ENCODE measurements around the gene EPHA3.

Gene EPHA3

DNA sequence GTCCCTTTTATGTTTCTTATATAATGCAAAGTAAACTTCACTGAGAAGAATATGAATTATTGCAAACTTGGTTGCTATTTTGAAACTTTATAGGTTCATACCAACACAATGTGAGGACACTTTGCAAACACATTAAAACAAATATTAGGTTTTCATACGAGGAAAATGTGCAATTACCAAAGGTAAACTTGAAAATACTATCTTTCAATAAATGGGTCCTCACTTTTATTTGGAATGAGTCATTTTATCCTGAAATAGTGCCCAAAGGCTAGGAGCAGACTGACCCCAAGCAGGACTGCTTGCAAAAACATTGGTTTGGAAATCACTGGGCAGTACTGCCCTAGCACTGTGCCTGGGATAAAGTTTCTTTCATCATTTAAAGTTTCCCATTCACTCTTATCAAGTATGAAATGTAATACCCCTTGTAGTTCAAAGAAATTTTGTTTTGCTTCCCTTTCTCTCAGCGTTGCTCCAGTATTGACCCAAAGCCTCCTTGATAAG is 396.5 kb downstream of the EPHA3 start:
- no peak for ATAC-seq
- TF ChIP-seq OSR1 (CRISPR knock-in tag; IDR thresholded peaks at IDR 0.05), result no peak
- TF ChIP-seq ZNF565 (CRISPR knock-in tag; conservative IDR thresholded peaks at IDR 0.05; ENCODE audit: low read depth), result no peak

DNA sequence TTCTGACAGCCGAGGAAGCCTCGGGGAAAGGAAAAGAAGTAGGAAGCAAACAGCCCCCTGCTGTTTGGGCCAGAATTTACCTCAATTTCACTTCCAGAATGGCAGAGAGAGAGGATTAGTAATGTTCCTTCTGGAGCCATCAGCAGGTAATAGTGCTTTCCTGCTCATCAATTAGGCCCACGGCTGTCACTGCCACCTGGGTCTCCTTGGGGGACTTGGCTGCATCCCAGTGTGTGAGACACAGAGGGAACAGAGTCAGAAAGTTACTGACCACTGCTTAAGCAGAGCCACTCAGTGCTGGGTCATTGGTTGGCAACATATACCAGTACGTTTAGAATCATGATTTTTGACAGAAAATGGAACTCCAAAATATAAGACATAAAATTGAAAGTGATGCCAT is 397.0 kb downstream of the EPHA3 start:
- no peak for ATAC-seq
- TF ChIP-seq BACH2 (CRISPR knock-in tag; IDR thresholded peaks at IDR 0.05; ENCODE audit: borderline replicate concordance) (no peak), ZC3H10 (CRISPR knock-in tag; IDR thresholded peaks at IDR 0.05) (no peak), TOX (CRISPR knock-in tag; IDR thresholded peaks at IDR 0.05; ENCODE audit: borderline replicate concordance) (no peak), ISL1 (CRISPR knock-in tag; IDR thresholded peaks at IDR 0.05) (no peak), RARB (CRISPR knock-in tag; IDR thresholded peaks at IDR 0.05) (no peak), SNAI2 (CRISPR knock-in tag; IDR thresholded peaks at IDR 0.05) (no peak)
- TF ChIP-seq, protein P1, sequence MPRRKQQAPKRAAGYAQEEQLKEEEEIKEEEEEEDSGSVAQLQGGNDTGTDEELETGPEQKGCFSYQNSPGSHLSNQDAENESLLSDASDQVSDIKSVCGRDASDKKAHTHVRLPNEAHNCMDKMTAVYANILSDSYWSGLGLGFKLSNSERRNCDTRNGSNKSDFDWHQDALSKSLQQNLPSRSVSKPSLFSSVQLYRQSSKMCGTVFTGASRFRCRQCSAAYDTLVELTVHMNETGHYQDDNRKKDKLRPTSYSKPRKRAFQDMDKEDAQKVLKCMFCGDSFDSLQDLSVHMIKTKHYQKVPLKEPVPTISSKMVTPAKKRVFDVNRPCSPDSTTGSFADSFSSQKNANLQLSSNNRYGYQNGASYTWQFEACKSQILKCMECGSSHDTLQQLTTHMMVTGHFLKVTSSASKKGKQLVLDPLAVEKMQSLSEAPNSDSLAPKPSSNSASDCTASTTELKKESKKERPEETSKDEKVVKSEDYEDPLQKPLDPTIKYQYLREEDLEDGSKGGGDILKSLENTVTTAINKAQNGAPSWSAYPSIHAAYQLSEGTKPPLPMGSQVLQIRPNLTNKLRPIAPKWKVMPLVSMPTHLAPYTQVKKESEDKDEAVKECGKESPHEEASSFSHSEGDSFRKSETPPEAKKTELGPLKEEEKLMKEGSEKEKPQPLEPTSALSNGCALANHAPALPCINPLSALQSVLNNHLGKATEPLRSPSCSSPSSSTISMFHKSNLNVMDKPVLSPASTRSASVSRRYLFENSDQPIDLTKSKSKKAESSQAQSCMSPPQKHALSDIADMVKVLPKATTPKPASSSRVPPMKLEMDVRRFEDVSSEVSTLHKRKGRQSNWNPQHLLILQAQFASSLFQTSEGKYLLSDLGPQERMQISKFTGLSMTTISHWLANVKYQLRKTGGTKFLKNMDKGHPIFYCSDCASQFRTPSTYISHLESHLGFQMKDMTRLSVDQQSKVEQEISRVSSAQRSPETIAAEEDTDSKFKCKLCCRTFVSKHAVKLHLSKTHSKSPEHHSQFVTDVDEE (CRISPR knock-in tag; IDR thresholded peaks at IDR 0.05), result no peak

DNA sequence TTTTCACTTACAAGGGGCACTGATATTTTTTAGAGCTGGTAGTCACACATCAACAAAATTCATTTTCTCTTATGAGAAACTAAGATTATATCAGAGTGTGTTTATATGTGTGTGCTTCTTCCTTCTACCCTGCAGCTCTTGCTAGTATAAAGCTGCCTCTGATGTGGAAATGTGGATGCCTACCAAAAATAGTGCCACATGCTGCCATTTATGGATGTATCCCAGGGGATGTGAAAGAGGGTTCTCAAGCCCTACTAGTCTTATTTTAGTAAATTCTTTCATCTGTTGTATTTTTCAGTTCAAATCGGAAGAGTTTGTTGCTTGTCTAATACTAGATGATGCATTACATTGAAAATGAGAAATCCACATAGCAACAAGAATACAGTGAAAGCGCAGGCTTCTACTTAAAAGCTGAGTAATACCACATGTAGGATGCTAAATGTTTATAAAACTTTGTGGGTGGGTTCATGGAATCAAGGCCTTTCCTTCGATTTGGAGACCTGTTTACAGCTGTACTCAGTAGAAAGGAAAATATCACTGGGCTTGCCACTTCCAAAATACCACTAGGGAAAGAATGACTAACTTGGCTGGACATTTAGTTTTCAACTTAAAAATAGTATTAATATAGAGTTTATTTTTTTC is 399.2 kb downstream of the EPHA3 start:
- TF ChIP-seq GLIS3 (CRISPR knock-in tag; IDR thresholded peaks at IDR 0.05), result no peak
- TF ChIP-seq ARNTL (CRISPR knock-in tag; IDR thresholded peaks at IDR 0.05; ENCODE audit: borderline replicate concordance, low read depth), result no peak
- no peak for TF ChIP-seq SNAI2 (CRISPR knock-in tag; IDR thresholded peaks at IDR 0.05)
- no peak for TF ChIP-seq ZFP30 (CRISPR knock-in tag; IDR thresholded peaks at IDR 0.05)
- TF ChIP-seq, protein P2, sequence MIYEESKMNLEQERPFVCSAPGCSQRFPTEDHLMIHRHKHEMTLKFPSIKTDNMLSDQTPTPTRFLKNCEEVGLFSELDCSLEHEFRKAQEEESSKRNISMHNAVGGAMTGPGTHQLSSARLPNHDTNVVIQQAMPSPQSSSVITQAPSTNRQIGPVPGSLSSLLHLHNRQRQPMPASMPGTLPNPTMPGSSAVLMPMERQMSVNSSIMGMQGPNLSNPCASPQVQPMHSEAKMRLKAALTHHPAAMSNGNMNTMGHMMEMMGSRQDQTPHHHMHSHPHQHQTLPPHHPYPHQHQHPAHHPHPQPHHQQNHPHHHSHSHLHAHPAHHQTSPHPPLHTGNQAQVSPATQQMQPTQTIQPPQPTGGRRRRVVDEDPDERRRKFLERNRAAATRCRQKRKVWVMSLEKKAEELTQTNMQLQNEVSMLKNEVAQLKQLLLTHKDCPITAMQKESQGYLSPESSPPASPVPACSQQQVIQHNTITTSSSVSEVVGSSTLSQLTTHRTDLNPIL (CRISPR knock-in tag; IDR thresholded peaks at IDR 0.05; ENCODE audit: low read depth), result no peak
- no peak for ATAC-seq

DNA sequence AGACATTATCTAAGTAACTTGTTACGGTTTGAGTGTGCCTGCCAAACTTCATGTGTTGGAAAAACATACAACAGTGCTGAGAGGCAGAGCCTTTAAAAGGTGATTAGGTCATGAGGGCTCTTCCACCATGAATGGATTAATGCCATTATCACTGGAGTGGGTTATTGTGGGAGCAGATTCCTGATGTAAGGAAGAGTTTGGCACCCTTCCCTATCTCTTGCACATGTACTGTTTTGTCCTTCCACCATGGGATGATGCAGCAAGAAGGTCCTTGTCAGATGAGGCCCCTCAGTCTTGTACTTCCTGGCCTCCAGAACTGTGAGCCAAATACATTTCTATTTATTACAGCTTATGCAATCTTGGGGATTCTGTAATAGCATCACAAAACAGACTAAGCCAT is 413.9 kb downstream of the EPHA3 start:
- no peak for TF ChIP-seq ZNF565 (CRISPR knock-in tag; conservative IDR thresholded peaks at IDR 0.05; ENCODE audit: low read depth)
- no peak for TF ChIP-seq ZNF8 (CRISPR knock-in tag; IDR thresholded peaks at IDR 0.05)
- TF ChIP-seq RARB (CRISPR knock-in tag; IDR thresholded peaks at IDR 0.05), result no peak

DNA sequence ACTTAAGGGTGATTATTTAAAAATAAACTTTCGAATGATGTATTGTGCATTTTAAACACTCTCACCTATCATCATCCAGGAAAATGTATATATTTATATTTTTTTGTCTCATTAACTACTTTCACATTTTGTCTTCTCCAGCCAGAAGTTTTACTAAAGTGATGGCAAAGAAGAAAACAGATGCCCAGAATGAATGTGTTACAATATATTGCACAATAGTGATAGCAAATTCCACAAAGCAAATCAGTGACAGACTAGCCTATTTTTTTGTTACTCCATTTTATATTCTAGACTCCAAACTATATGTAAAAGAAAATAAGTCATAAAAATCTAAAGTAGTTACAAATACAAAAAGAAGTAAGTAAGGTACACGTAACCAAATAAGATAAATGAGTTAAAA is 414.7 kb downstream of the EPHA3 start:
- TF ChIP-seq ZNF70 (CRISPR knock-in tag; IDR thresholded peaks at IDR 0.05) (no peak), SNAI2 (CRISPR knock-in tag; IDR thresholded peaks at IDR 0.05) (no peak)
- TF ChIP-seq, protein P3, sequence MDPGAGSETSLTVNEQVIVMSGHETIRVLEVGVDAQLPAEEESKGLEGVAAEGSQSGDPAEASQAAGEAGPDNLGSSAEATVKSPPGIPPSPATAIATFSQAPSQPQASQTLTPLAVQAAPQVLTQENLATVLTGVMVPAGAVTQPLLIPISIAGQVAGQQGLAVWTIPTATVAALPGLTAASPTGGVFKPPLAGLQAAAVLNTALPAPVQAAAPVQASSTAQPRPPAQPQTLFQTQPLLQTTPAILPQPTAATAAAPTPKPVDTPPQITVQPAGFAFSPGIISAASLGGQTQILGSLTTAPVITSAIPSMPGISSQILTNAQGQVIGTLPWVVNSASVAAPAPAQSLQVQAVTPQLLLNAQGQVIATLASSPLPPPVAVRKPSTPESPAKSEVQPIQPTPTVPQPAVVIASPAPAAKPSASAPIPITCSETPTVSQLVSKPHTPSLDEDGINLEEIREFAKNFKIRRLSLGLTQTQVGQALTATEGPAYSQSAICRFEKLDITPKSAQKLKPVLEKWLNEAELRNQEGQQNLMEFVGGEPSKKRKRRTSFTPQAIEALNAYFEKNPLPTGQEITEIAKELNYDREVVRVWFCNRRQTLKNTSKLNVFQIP (CRISPR knock-in tag; IDR thresholded peaks at IDR 0.05; ENCODE audit: borderline replicate concordance, low read depth), result no peak

More for the DNA sequence above, 413.9 kb downstream of the EPHA3 start:
- no peak for ATAC-seq

DNA sequence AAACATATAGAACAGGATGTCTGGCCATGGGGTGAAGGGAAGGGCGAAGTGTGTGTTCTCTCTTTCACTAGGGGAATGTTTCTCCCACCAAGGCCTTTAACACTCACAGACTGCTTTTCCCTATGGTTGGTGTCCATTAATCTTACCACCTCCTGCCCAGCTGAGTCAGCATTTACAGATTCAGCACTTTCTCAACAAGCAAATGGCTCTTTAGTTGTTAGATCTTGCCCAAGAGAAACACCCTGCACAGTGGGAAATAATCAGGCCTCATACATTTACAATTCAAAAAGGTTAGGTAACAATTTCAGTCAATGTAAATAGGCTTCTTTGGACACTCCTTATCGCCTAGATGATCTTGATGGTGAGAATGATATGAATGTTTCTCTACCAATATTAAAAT is 418.2 kb downstream of the EPHA3 start:
- TF ChIP-seq ZNF565 (CRISPR knock-in tag; conservative IDR thresholded peaks at IDR 0.05; ENCODE audit: low read depth), result no peak
- TF ChIP-seq, protein P2 (CRISPR knock-in tag; IDR thresholded peaks at IDR 0.05; ENCODE audit: low read depth), result no peak
- no peak for TF ChIP-seq ZNF8 (CRISPR knock-in tag; IDR thresholded peaks at IDR 0.05)
- no peak for TF ChIP-seq ZFP30 (CRISPR knock-in tag; IDR thresholded peaks at IDR 0.05)
- no peak for TF ChIP-seq ISL1 (CRISPR knock-in tag; IDR thresholded peaks at IDR 0.05)
- no peak for TF ChIP-seq GLIS3 (CRISPR knock-in tag; IDR thresholded peaks at IDR 0.05)
- ATAC-seq, result no peak

More for the DNA sequence above, 414.7 kb downstream of the EPHA3 start:
- ATAC-seq, result no peak
